Measurements from ENCODE around the gene C12orf60.

DNA sequence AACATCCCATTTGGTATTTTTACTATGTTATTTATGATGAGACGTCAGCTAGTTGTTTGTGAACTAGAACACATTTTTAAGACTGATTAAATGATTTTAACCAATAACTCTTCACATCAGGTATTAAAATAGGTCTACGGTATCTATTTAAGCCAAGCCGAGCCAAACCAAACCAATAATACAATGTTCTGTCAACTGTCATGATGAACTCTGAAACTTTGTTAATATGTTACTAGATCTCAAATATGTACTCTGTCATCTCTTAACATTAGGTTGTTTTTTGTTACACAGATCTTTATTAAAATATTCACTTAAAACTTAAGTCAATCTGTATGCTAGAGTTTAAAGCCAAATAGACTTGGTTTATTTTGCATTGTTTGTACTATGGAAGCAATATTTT lies 38.8 kb downstream of the C12orf60 start:
- TF ChIP-seq, protein P1, sequence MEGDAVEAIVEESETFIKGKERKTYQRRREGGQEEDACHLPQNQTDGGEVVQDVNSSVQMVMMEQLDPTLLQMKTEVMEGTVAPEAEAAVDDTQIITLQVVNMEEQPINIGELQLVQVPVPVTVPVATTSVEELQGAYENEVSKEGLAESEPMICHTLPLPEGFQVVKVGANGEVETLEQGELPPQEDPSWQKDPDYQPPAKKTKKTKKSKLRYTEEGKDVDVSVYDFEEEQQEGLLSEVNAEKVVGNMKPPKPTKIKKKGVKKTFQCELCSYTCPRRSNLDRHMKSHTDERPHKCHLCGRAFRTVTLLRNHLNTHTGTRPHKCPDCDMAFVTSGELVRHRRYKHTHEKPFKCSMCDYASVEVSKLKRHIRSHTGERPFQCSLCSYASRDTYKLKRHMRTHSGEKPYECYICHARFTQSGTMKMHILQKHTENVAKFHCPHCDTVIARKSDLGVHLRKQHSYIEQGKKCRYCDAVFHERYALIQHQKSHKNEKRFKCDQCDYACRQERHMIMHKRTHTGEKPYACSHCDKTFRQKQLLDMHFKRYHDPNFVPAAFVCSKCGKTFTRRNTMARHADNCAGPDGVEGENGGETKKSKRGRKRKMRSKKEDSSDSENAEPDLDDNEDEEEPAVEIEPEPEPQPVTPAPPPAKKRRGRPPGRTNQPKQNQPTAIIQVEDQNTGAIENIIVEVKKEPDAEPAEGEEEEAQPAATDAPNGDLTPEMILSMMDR (IDR thresholded peaks at IDR 0.05; ENCODE audit: poor library complexity): no peak
- TF ChIP-seq EZH2phosphoT487 (IDR thresholded peaks at IDR 0.05; ENCODE audit: low read depth, severe bottlenecking, unreplicated experiment): no peak
